NCI-H524 treated with DMSO at 0.1 percent for 48 hours (cell line): ENCODE results near the gene TRIM71.
"Not testable (repeated sequence)": the region's sequence is repeated elsewhere in the genome, so short reads cannot be mapped to it uniquely, and the experiment has no call there.

ENCODE experiments used
- DNase-seq: peaks from one replicate; lab custom pipeline; 2025; lab: John Stamatoyannopoulos, UW

TRIM71 gene

GRCh38 chr3:32842987-32843386, 25.2 kb downstream of the TRIM71 start:
- DNase-seq = no peak

GRCh38 chr3:32843510-32844321, 25.9 kb downstream of the TRIM71 start:
- DNase-seq = peak; percentile 80

GRCh38 chr3:32844322-32844654, 26.5 kb downstream of the TRIM71 start:
- no peak for DNase-seq

GRCh38 chr3:32844914-32845313, 27.1 kb downstream of the TRIM71 start:
- no peak for DNase-seq

- DNase-seq = not testable (repeated sequence)
These were observed 27.7 kb downstream of the TRIM71 start for GRCh38 chr3:32845546-32845945.

- DNase-seq = not testable (repeated sequence)
These were observed 29.2 kb downstream of the TRIM71 start for GRCh38 chr3:32847045-32847444.

- DNase-seq = no peak
These were observed 29.7 kb downstream of the TRIM71 start for GRCh38 chr3:32847528-32847927.

GRCh38 chr3:32848215-32848614, 30.4 kb downstream of the TRIM71 start:
- DNase-seq = no peak

GRCh38 chr3:32849046-32849445, 31.2 kb downstream of the TRIM71 start:
- no peak for DNase-seq

- no peak for DNase-seq
These were observed 32.4 kb downstream of the TRIM71 start for GRCh38 chr3:32850226-32850625.

- DNase-seq = no peak
These were observed 32.8 kb downstream of the TRIM71 start for GRCh38 chr3:32850636-32851035.

- DNase-seq = no peak
These were observed 34.3 kb downstream of the TRIM71 start for GRCh38 chr3:32852146-32852545.

GRCh38 chr3:32855350-32855953, 37.7 kb downstream of the TRIM71 start:
- DNase-seq = no peak

GRCh38 chr3:32856355-32856889, 38.6 kb downstream of the TRIM71 start:
- DNase-seq = no peak

GRCh38 chr3:32856901-32857507, 39.2 kb downstream of the TRIM71 start:
- DNase-seq = no peak

- DNase-seq = no peak
These were observed 40.1 kb downstream of the TRIM71 start for GRCh38 chr3:32857921-32858320.

- no peak for DNase-seq
These were observed 41.9 kb downstream of the TRIM71 start for GRCh38 chr3:32859604-32860237.

GRCh38 chr3:32860499-32860898, 42.7 kb downstream of the TRIM71 start:
- no peak for DNase-seq

GRCh38 chr3:32861681-32862080, 43.9 kb downstream of the TRIM71 start:
- no peak for DNase-seq

GRCh38 chr3:32862247-32862935, 44.6 kb downstream of the TRIM71 start:
- no peak for DNase-seq

GRCh38 chr3:32862936-32863487, 45.2 kb downstream of the TRIM71 start:
- no peak for DNase-seq

- no peak for DNase-seq
These were observed 47.6 kb downstream of the TRIM71 start for GRCh38 chr3:32865383-32865782.
